Mononuclear cell (primary cell): Measurements from ENCODE around the gene E2F8. TPM values are rescaled to one million over a fixed set of nuclear protein-coding genes. Genes with fewer than 3 reads are reported as not detected.
A peak's percentile ranks its signal among the peaks of the same experiment; 100 is the strongest.

ENCODE experiments used
- H3K27me3 ChIP-seq: 2 replicates; pipeline ENCODE4 v1.6.0; 2011; ENCODE audit warnings: low read length, control low read depth; ENCODE audit not compliant: insufficient read depth
- H3K4me1 ChIP-seq: 2 replicates; pipeline ENCODE4 v1.5.1; 2011; ENCODE audit warnings: mild to moderate bottlenecking, low read length, control low read depth; ENCODE audit not compliant: insufficient read depth
- H3K4me3 ChIP-seq: 2 replicates; pipeline ENCODE4 v1.5.1; 2011; ENCODE audit warnings: mild to moderate bottlenecking, low read length, moderate library complexity
- H3K9me3 ChIP-seq: 2 replicates; pipeline ENCODE4 v1.5.1; 2011; ENCODE audit warnings: low read depth, mild to moderate bottlenecking, control low read depth, low read length
- total RNA-seq: library from RNA; depleted of rRNA; stranded (reverse); fragments of >200 nt; gene quantifications from one replicate; pipeline ENCODE4 v1.2.3, GENCODE V29; 2012

The E2F8 gene
- total RNA-seq, 1 donor: 0.10 TPM

- H3K27me3 ChIP-seq: peaks cover 18% of the 10 kb centered on the region
- peaks cover 49% of the 10 kb centered on the region for H3K4me1 ChIP-seq
- no peaks in the 10 kb centered on the region for H3K9me3 ChIP-seq
- peak overlapping the region; percentile 65 for H3K4me3 ChIP-seq
Measured at GRCh38 chr11:19241260-19242178, 774 bp upstream of the E2F8 start.

GRCh38 chr11:19239039-19239438 lies 1.7 kb downstream of the E2F8 start:
- Histone ChIP-seq H3K9me3 (no peaks in the 10 kb centered on the region), H3K27me3 (peaks cover 12% of the 10 kb centered on the region), H3K4me3 (no peak overlapping the region), H3K4me1 (peaks cover 35% of the 10 kb centered on the region)

GRCh38 chr11:19237813-19238212 lies 2.9 kb downstream of the E2F8 start:
- H3K4me1 ChIP-seq: peaks cover 25% of the 10 kb centered on the region
- peaks cover 11% of the 10 kb centered on the region for H3K27me3 ChIP-seq
- H3K9me3 ChIP-seq: no peaks in the 10 kb centered on the region
- H3K4me3 ChIP-seq: no peak overlapping the region

GRCh38 chr11:19237381-19237780 lies 3.4 kb downstream of the E2F8 start:
- Histone ChIP-seq H3K4me3 (no peak overlapping the region), H3K9me3 (no peaks in the 10 kb centered on the region), H3K27me3 (peaks cover 10% of the 10 kb centered on the region), H3K4me1 (peaks cover 21% of the 10 kb centered on the region)

DNA sequence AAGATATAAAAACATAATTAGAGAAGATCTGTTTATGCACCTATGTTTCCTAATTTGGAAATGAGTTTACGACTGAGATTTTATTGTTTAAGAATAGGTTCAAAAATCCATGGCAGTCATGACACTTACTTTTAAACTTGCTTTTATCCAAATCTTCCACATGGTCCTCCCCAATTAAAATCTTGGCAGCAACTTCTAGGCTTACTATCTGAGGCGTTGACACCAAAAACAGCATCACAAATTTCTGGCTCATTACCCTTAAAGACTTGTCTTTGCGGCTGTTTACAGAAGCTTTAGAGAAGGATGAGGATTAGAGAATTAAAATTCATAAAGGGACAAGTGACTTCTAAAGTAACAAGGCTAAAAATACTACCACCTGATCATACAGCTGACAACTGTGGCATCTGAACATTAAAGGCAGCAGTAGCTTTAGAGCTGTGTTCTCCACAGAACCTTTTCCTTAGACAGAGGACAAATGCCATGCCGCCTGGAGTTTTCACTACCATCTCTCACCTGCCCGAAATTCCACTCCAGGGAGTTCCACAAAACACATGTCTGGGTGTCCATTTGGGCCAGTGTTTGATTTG lies 6.4 kb downstream of the E2F8 start:
- Histone ChIP-seq H3K4me3 (no peak overlapping the region), H3K27me3 (no peaks in the 10 kb centered on the region), H3K9me3 (no peaks in the 10 kb centered on the region), H3K4me1 (peaks cover 2% of the 10 kb centered on the region)

- Histone ChIP-seq H3K27me3 (no peaks in the 10 kb centered on the region), H3K4me1 (no peaks in the 10 kb centered on the region), H3K4me3 (no peak overlapping the region), H3K9me3 (no peaks in the 10 kb centered on the region)
Measured at GRCh38 chr11:19232910-19233503, 7.7 kb downstream of the E2F8 start.

DNA sequence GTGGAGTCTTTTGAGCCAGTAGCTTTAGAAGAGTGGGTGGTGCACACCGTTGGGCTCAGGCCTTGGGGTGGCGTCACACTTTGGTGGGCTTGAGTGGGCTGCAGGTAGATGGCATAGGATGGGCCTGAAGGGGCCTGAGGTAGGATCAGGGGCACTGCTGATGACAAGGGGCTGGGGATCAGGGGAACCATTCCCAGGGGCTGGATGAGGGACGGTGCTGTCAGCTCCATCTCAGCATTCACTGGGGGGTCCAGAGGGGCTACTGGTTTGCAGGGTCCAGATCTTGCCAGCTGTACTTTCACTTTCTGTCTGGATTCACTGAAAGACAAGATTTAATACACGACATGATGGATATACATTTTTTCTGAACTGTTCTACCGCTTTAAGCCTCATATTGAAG lies 11.1 kb downstream of the E2F8 start:
- Histone ChIP-seq H3K27me3 (no peaks in the 10 kb centered on the region), H3K4me3 (no peak overlapping the region), H3K4me1 (no peaks in the 10 kb centered on the region), H3K9me3 (no peaks in the 10 kb centered on the region)

- Histone ChIP-seq H3K9me3 (no peaks in the 10 kb centered on the region), H3K4me1 (no peaks in the 10 kb centered on the region), H3K27me3 (no peaks in the 10 kb centered on the region), H3K4me3 (no peak overlapping the region)
Measured at GRCh38 chr11:19228968-19229367, 11.8 kb downstream of the E2F8 start.

- Histone ChIP-seq H3K27me3 (no peaks in the 10 kb centered on the region), H3K9me3 (no peaks in the 10 kb centered on the region), H3K4me3 (no peak overlapping the region), H3K4me1 (no peaks in the 10 kb centered on the region)
Measured at GRCh38 chr11:19226378-19227195, 14.2 kb downstream of the E2F8 start.

DNA sequence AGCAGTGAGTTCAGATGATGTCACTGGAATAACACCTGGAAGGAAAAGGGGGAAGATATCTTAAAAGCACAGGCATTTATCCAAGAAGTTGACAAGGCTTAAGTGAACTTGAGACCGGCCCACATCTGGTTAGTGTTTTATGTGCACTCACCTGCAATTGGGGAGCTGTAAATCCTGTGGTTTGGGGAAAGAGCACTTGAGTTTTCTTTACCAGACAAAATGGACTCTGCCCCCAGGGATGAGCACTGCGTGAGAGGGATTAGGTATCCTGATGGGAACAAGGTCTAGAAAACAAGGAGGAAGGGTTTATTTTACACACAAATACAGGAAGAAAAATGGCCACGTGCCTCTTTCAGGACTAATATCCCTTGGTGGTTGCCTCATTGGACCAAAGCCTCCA lies 15.2 kb downstream of the E2F8 start:
- Histone ChIP-seq H3K4me3 (no peak overlapping the region), H3K4me1 (no peaks in the 10 kb centered on the region), H3K27me3 (no peaks in the 10 kb centered on the region), H3K9me3 (no peaks in the 10 kb centered on the region)

DNA sequence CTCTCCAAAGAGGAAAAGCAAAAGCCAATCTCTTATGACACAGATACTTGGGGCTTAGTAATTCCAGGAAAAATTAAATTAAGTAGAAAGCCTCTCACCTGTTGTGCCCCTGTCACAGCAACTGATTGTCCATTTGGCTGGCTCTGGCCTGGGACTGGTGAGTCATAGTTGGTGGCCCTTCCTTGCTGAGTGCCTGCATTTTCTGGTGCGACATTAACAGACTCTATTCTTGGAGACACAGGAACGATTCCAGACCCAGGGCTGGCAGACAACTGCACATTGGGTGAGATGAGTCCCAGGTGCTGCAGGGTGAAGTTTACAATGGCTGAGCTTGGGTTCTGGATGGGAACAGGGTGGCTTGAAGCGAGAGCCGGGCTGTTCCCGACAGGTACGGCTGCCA lies 15.6 kb downstream of the E2F8 start:
- Histone ChIP-seq H3K4me3 (no peak overlapping the region), H3K4me1 (no peaks in the 10 kb centered on the region), H3K9me3 (no peaks in the 10 kb centered on the region), H3K27me3 (no peaks in the 10 kb centered on the region)

DNA sequence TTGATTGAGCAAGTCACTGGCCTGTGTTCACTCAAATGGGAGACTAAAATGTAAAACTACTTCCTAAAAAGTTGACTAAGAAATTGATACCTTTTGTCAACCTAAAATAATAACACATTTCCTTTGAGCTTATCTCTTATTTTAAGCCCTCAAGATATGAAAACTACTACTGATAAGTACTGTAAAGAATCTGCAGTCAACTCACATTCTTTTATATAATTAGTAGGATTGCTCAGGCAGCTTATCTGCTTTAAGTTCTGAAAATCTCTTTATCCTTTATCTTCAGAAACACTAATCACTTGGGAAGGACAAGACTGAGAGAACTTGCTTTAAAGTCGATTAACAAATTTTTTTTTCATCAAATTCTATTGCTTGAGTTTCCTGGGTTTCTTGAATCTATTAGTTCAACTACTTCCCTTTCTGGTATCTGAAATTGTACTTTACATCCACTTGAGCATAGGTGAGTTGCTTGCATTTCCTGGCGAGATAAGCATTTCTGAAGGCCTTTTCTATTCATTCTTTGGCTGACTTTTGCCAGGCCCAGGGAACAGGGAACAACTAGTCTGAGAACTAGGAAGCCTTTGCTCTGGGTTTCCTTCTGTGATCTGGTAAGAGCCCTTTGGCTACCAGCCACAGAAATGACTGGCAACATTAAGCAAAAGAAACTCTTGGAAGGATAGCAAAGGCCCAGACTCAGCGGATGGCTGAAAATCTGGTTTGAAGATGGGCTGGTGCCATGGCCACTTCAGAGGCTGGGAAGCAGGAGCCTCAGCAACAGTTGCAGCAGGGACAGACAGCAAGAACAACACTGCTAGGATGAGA lies 19.6 kb downstream of the E2F8 start:
- H3K27me3 ChIP-seq: no peaks in the 10 kb centered on the region
- no peak overlapping the region for H3K4me3 ChIP-seq
- no peaks in the 10 kb centered on the region for H3K4me1 ChIP-seq
- no peaks in the 10 kb centered on the region for H3K9me3 ChIP-seq

GRCh38 chr11:19218786-19219460 lies 21.8 kb downstream of the E2F8 start:
- Histone ChIP-seq H3K4me3 (no peak overlapping the region), H3K9me3 (no peaks in the 10 kb centered on the region), H3K27me3 (no peaks in the 10 kb centered on the region), H3K4me1 (no peaks in the 10 kb centered on the region)

GRCh38 chr11:19218216-19218615 lies 22.5 kb downstream of the E2F8 start:
- Histone ChIP-seq H3K4me1 (no peaks in the 10 kb centered on the region), H3K27me3 (peaks cover under 1% of the 10 kb centered on the region), H3K4me3 (no peak overlapping the region), H3K9me3 (no peaks in the 10 kb centered on the region)
